ENCODE data around the gene CAMK2D. TPM values are rescaled to one million over a fixed set of nuclear protein-coding genes. Genes with fewer than 3 reads are reported as not detected.

CAMK2D gene
- total RNA-seq = 124 and 219 TPM in 2 replicates

GRCh38 chr4:113761620-113762185 is at the start of gene CAMK2D:
Gene CAMK2D (minus strand): TSS chr4:113761738. CDS start chr4:113761068, 670 bp downstream.

Other genes starting within 250 kb of the CAMK2D start
- gene ARSJ, start 217.9 kb upstream of the CAMK2D start, total RNA-seq = 51.3 and 65.8 TPM in 2 replicates

Data from regular cardiac myocyte (primary cell).